ENCODE data around the gene PLA2G4D. TPM values are rescaled to one million over a fixed set of nuclear protein-coding genes. Genes with fewer than 3 reads are reported as not detected.
A peak's percentile ranks its signal among the peaks of the same experiment; 100 is the strongest.

Gene PLA2G4D
- total RNA-seq, 3 donors from 2014 or later (not counting 1 experiment from before 2014, with no cell fraction given), result not detected

GRCh38 chr15:42085721-42086120 lies 8.6 kb downstream of the PLA2G4D start:
- intact Hi-C loops (cut with micrococcal nuclease), result no loop called here
- peaks cover 7 to 9% of the 10 kb centered on the region in 2 donors for H3K4me1 Mint-ChIP-seq
- H3K36me3 ChIP-seq (ENCODE audit: control insufficient read depth, insufficient read depth, low read length), result no peaks in the 10 kb centered on the region
- H3K27me3 Mint-ChIP-seq (ENCODE audit: low read depth in 2 of 2), result peaks cover 9 to 15% of the 10 kb centered on the region in 2 donors
- 95% methylated on average over 3 of the region's 3 CpGs for WGBS (ENCODE audit: insufficient coverage)
- DNase-seq (no peak), ATAC-seq (no peak)
- no peak for TF ChIP-seq CTCF (IDR thresholded peaks at IDR 0.05)
- H3K4me3 Mint-ChIP-seq, result no peak overlapping the region
- H3K27ac Mint-ChIP-seq, result no peak overlapping the region
- no peak overlapping the region for H3K4me3 ChIP-seq (ENCODE audit: low read length)
- no peak overlapping the region for H3K27ac ChIP-seq (ENCODE audit: low read length)
- H3K9me3 Mint-ChIP-seq, result no peaks in the 10 kb centered on the region
- H3K36me3 Mint-ChIP-seq, result no peaks in the 10 kb centered on the region
- H3K27me3 ChIP-seq (ENCODE audit: control insufficient read depth, insufficient read depth, low read length), result peaks cover 10% of the 10 kb centered on the region
- peaks cover 14% of the 10 kb centered on the region for H3K4me1 ChIP-seq (ENCODE audit: control insufficient read depth, insufficient read depth, low read length)
- no peaks in the 10 kb centered on the region for H3K9me3 ChIP-seq (ENCODE audit: control insufficient read depth, insufficient read depth, low read length)

GRCh38 chr15:42085236-42085605 lies 9.1 kb downstream of the PLA2G4D start:
- Histone ChIP-seq H3K27ac (ENCODE audit: low read length) (no peak overlapping the region), H3K36me3 (ENCODE audit: control insufficient read depth, insufficient read depth, low read length) (no peaks in the 10 kb centered on the region), H3K4me3 (ENCODE audit: low read length) (no peak overlapping the region), H3K27me3 (ENCODE audit: control insufficient read depth, insufficient read depth, low read length) (peaks cover 10% of the 10 kb centered on the region), H3K4me1 (ENCODE audit: control insufficient read depth, insufficient read depth, low read length) (peaks cover 14% of the 10 kb centered on the region), H3K9me3 (ENCODE audit: control insufficient read depth, insufficient read depth, low read length) (no peaks in the 10 kb centered on the region)
- Mint-ChIP-seq H3K27ac (no peak overlapping the region), H3K36me3 (no peaks in the 10 kb centered on the region), H3K27me3 (ENCODE audit: low read depth in 2 of 2) (peaks cover 9 to 15% of the 10 kb centered on the region in 2 donors), H3K4me3 (no peak overlapping the region), H3K9me3 (no peaks in the 10 kb centered on the region), H3K4me1 (peaks cover 7 to 9% of the 10 kb centered on the region in 2 donors)
- intact Hi-C loops (cut with micrococcal nuclease), result no loop called here
- TF ChIP-seq CTCF (IDR thresholded peaks at IDR 0.05), result no peak
- ATAC-seq, result no peak
- DNase-seq, result no peak
- WGBS (ENCODE audit: insufficient coverage), result 62% methylated on average over 5 of the region's 5 CpGs

- peak; percentile 83 for TF ChIP-seq CTCF (IDR thresholded peaks at IDR 0.05)
- no peaks in the 10 kb centered on the region for H3K9me3 Mint-ChIP-seq
- ATAC-seq (peak; percentile 67 to 86 (median 79)), DNase-seq (peak; percentile 42 to 68)
- H3K4me3 Mint-ChIP-seq, result peak overlapping the region; percentile 9
- H3K4me3 ChIP-seq (ENCODE audit: low read length), result no peak overlapping the region
- H3K9me3 ChIP-seq (ENCODE audit: control insufficient read depth, insufficient read depth, low read length), result no peaks in the 10 kb centered on the region
- no peaks in the 10 kb centered on the region for H3K36me3 Mint-ChIP-seq
- H3K36me3 ChIP-seq (ENCODE audit: control insufficient read depth, insufficient read depth, low read length), result no peaks in the 10 kb centered on the region
- H3K4me1 ChIP-seq (ENCODE audit: control insufficient read depth, insufficient read depth, low read length), result peaks cover 14% of the 10 kb centered on the region
- no peak overlapping the region for H3K27ac Mint-ChIP-seq
- H3K27me3 Mint-ChIP-seq (ENCODE audit: low read depth in 2 of 2), result peaks cover 9 to 15% of the 10 kb centered on the region in 2 donors
- peaks cover 10% of the 10 kb centered on the region for H3K27me3 ChIP-seq (ENCODE audit: control insufficient read depth, insufficient read depth, low read length)
- H3K27ac ChIP-seq (ENCODE audit: low read length), result no peak overlapping the region
- WGBS (ENCODE audit: insufficient coverage), result 23% methylated on average over 28 of the region's 29 CpGs
- intact Hi-C loops (cut with micrococcal nuclease), result loop anchor here (1.0 kb wide), 1 partner anchor 95 kb away; no protein-coding TSS in a partner anchor
- peaks cover 7 to 9% of the 10 kb centered on the region in 2 donors for H3K4me1 Mint-ChIP-seq
These were observed 9.7 kb downstream of the PLA2G4D start for GRCh38 chr15:42084465-42085235.

All from natural killer cell (primary cell).